H1 (cell line): Measurements from ENCODE around the gene NPIPB6.

Source experiments
- CTCF ChIP-seq, 3 experiments: IDR thresholded peaks; 1 replicate in 2 of 3; 2 replicates in 1 of 3; pipeline versions ENCODE4 v1.5.1 to v1.6.1; 2011; ENCODE audit warnings: low read length in 3 of 3, mild to moderate bottlenecking in 3 of 3, inconsistent platforms in 2 of 3, low read depth in 1 of 3, moderate library complexity in 1 of 3; ENCODE audit not compliant: insufficient read depth in 1 of 3; ENCODE audit errors: control extremely low read depth in 1 of 3
- POLR2A ChIP-seq, 2 experiments: IDR thresholded peaks; 1 replicate in 1 of 2; 2 replicates in 1 of 2; pipeline ENCODE4 v1.6.1; 2011; ENCODE audit warnings: low read depth in 2 of 2, low read length in 2 of 2, mild to moderate bottlenecking in 2 of 2; ENCODE audit errors: control extremely low read depth in 1 of 2
- RAD21 ChIP-seq, 2 experiments: IDR thresholded peaks in 1 of 2; conservative IDR thresholded peaks in 1 of 2; 2 replicates each; pipeline ENCODE4 v1.6.1; 2011; ENCODE audit warnings: low read depth in 2 of 2, low read length in 2 of 2, improper control_type of control experiment in 1 of 2, inconsistent platforms in 1 of 2, mild to moderate bottlenecking in 1 of 2, moderate library complexity in 1 of 2
- TCF12 ChIP-seq: IDR thresholded peaks from 2 replicates; pipeline ENCODE4 v1.6.1; 2011; ENCODE audit warnings: low read depth, mild to moderate bottlenecking, low read length

- TF ChIP-seq CTCF (IDR thresholded peaks at IDR 0.05; ENCODE audit: control extremely low read depth in 1 of 3, insufficient read depth in 1 of 3, low read depth in 1 of 3, low read length in 3 of 3) = no peak
- TF ChIP-seq POLR2A (IDR thresholded peaks at IDR 0.05; ENCODE audit: control extremely low read depth in 1 of 2, low read depth in 2 of 2, low read length in 2 of 2) = no peak
- no peak for TF ChIP-seq RAD21 (IDR thresholded peaks at IDR 0.05 in 1 of 2, conservative IDR thresholded peaks at IDR 0.05 in 1 of 2; ENCODE audit: low read depth in 2 of 2, low read length in 2 of 2)
- TF ChIP-seq TCF12 = no peak
These were observed 45.1 kb downstream of the NPIPB6 start for GRCh38 chr16:28318042-28318744.
